HepG2 (cell line): ENCODE data around the gene PDE3A. TPM values are rescaled to one million over a fixed set of nuclear protein-coding genes. Genes with fewer than 3 reads are reported as not detected.

Experiments
- ATAC-seq: fragments of 200-7000 bp; cut with Tn5 transposase; 3 replicates; pipeline ENCODE4 v1.9.1; 2020; ENCODE audit warnings: mild to moderate bottlenecking, moderate library complexity
- BruUV-seq: library from RNA; stranded (reverse); fragments of 400-500 nt; replicated peaks from 2 replicates; lab custom pipeline; 2021; lab: Mats Ljungman, UMichigan
- CTCF ChIA-PET: fragments of 300-600 bp; formaldehyde crosslinking; extraction: SDS; loops from one replicate; lab custom pipeline; 2021; ENCODE audit warnings: low total read pairs, inconsistent platforms, low intra/inter-chr PET ratio; lab: Yijun Ruan, JAX
- POLR2A ChIA-PET: fragments of 350-600 bp; sonication (Branson Sonifier 250); formaldehyde crosslinking; loops from one replicate; lab custom pipeline; 2020; ENCODE audit warnings: antibody characterized with exemption, inconsistent platforms; lab: Yijun Ruan, JAX
- DNase-seq: peaks from one replicate; pipeline ENCODE4 v3.0.0-alpha.2; 2015; ENCODE audit warnings: low spot score
- FAIRE-seq: peaks from 3 replicates; lab custom pipeline; 2011; peaks lifted over from hg19 to GRCh38; lab: Jason Lieb, UNC
- H2AFZ ChIP-seq: one replicate; pipeline ENCODE4 v1.6.1; 2011; ENCODE audit warnings: low read length, inconsistent platforms
- H3K27ac ChIP-seq: fragments of 300-600 bp; 3 replicates; pipeline ENCODE4 v1.8.0; 2011; ENCODE audit warnings: mixed run types, mild to moderate bottlenecking, mixed read lengths, low read length, inconsistent platforms; ENCODE audit not compliant: insufficient read depth; ENCODE audit errors: extremely low read length
- H3K27me3 ChIP-seq, 2 experiments: fragments of 200-600 bp in 1 of 2; 2 replicates in 1 of 2; 3 replicates in 1 of 2; pipeline versions ENCODE4 v1.6.0 to v1.8.0; 2011; ENCODE audit warnings: low read length in 2 of 2, mild to moderate bottlenecking in 2 of 2, moderate library complexity in 2 of 2, inconsistent platforms in 1 of 2; ENCODE audit not compliant: insufficient read depth in 2 of 2, control insufficient read depth in 1 of 2
- H3K36me3 ChIP-seq, 2 experiments: fragments of 200-600 bp in 1 of 2; replicated peaks in 1 of 2; 2 replicates in 1 of 2; 3 replicates in 1 of 2; pipeline versions ENCODE4 v1.5.1 to v1.8.0; 2011; ENCODE audit warnings: low read length in 2 of 2, inconsistent platforms in 1 of 2; ENCODE audit not compliant: insufficient read depth in 2 of 2, control insufficient read depth in 1 of 2
- H3K4me1 ChIP-seq: 2 replicates; pipeline ENCODE4 v1.5.1; 2012; ENCODE audit warnings: low read length, inconsistent platforms; ENCODE audit not compliant: insufficient read depth
- H3K4me2 ChIP-seq: 2 replicates; pipeline ENCODE4 v1.6.0; 2011; ENCODE audit warnings: low read depth, low read length, inconsistent platforms
- H3K4me3 ChIP-seq, 3 experiments: fragments of 200-600 bp in 1 of 3; sonication (generic), shearing (Covaris generic) in 1 of 3; replicated peaks in 1 of 3; 2 replicates each; pipeline ENCODE4 v1.5.1; 2011 to 2016; ENCODE audit warnings: low read length in 3 of 3, inconsistent platforms in 2 of 3, low read depth in 2 of 3, mild to moderate bottlenecking in 2 of 3, control low read depth in 1 of 3, mixed read lengths in 1 of 3; ENCODE audit not compliant: insufficient read depth in 1 of 3
- H3K79me2 ChIP-seq: one replicate; pipeline ENCODE4 v1.6.1; 2011; ENCODE audit warnings: low read length, inconsistent platforms; ENCODE audit not compliant: insufficient read depth
- H3K9ac ChIP-seq: 2 replicates; pipeline ENCODE4 v1.6.0; 2011; ENCODE audit warnings: mild to moderate bottlenecking, low read depth, low read length, inconsistent platforms; ENCODE audit not compliant: insufficient read depth
- H3K9me3 ChIP-seq: 2 replicates; pipeline ENCODE4 v1.5.1; 2012; ENCODE audit warnings: mild to moderate bottlenecking, low read length
- H4K20me1 ChIP-seq: 2 replicates; pipeline ENCODE4 v1.6.0; 2011; ENCODE audit warnings: inconsistent platforms, mild to moderate bottlenecking, low read length, moderate library complexity; ENCODE audit not compliant: insufficient read depth
- CENPX ChIP-seq: sonication (generic); formaldehyde crosslinking; IDR thresholded peaks from 2 replicates; pipeline ENCODE4 v1.9.0; 2021; ENCODE audit warnings: mild to moderate bottlenecking, missing genetic modification reagents, moderate library complexity
- DDIT3 ChIP-seq: sonication (generic); formaldehyde crosslinking; IDR thresholded peaks from 2 replicates; pipeline ENCODE4 v1.4.0; 2020; ENCODE audit warnings: mild to moderate bottlenecking, missing genetic modification reagents
- GZF1 ChIP-seq: sonication (generic); formaldehyde crosslinking; IDR thresholded peaks from 2 replicates; pipeline ENCODE4 v1.5.1; 2020; ENCODE audit warnings: mild to moderate bottlenecking, missing genetic modification reagents
- HMGXB4 ChIP-seq, 2 experiments: sonication (generic) in 1 of 2; formaldehyde crosslinking in 1 of 2; IDR thresholded peaks; 2 replicates each; pipeline versions ENCODE4 v1.4.0 to v1.6.1; 2018 to 2020; ENCODE audit warnings: missing genetic modification reagents in 2 of 2, borderline replicate concordance in 1 of 2, low read depth in 1 of 2, mild to moderate bottlenecking in 1 of 2, missing biosample characterization in 1 of 2
- KLF16 ChIP-seq, 2 experiments: sonication (generic) in 1 of 2; formaldehyde crosslinking in 1 of 2; IDR thresholded peaks; 2 replicates each; pipeline versions ENCODE4 v1.6.1 to v1.8.0; 2016 to 2023; ENCODE audit warnings: missing genetic modification reagents in 2 of 2, missing compliant biosample characterization in 1 of 2
- REST ChIP-seq, 2 experiments: IDR thresholded peaks; 2 replicates each; pipeline ENCODE4 v1.6.1; 2011 to 2012; ENCODE audit warnings: low read length in 2 of 2, borderline replicate concordance in 1 of 2, low read depth in 1 of 2, mild to moderate bottlenecking in 1 of 2, moderate library complexity in 1 of 2
- SMC3 ChIP-seq: IDR thresholded peaks from 2 replicates; pipeline ENCODE4 v1.6.1; 2011; ENCODE audit warnings: low read length, improper control_type of control experiment
- STAT6 ChIP-seq: sonication (generic); formaldehyde crosslinking; IDR thresholded peaks from 2 replicates; pipeline ENCODE4 v1.4.0; 2020; ENCODE audit warnings: missing genetic modification reagents, mild to moderate bottlenecking, borderline replicate concordance
- TCF7L2 ChIP-seq: IDR thresholded peaks from 2 replicates; pipeline ENCODE4 v1.6.1; 2011; ENCODE audit warnings: mild to moderate bottlenecking, low read depth, low read length, moderate library complexity
- ZBTB20 ChIP-seq: sonication (generic); formaldehyde crosslinking; IDR thresholded peaks from 2 replicates; pipeline ENCODE4 v1.8.1; 2023; ENCODE audit warnings: missing genetic modification reagents, low read depth, mild to moderate bottlenecking, borderline replicate concordance
- ZNF264 ChIP-seq: sonication (generic); formaldehyde crosslinking; IDR thresholded peaks from 2 replicates; pipeline ENCODE4 v1.4.0; 2020; ENCODE audit warnings: missing genetic modification reagents
- ZNF503 ChIP-seq: sonication (generic); formaldehyde crosslinking; IDR thresholded peaks from 2 replicates; pipeline ENCODE4 v1.4.0; 2020; ENCODE audit warnings: missing genetic modification reagents
- ZNF557 ChIP-seq: sonication (generic); formaldehyde crosslinking; IDR thresholded peaks from 2 replicates; pipeline ENCODE4 v1.4.0; 2020; ENCODE audit warnings: missing genetic modification reagents
- ZNF768 ChIP-seq: sonication (generic); formaldehyde crosslinking; IDR thresholded peaks from 2 replicates; pipeline ENCODE4 v1.4.0; 2020; ENCODE audit warnings: missing genetic modification reagents
- WGBS: methylation state at CpG from one replicate; pipeline ENCODE4 v1.1.6; 2017; ENCODE audit warnings: low lambda C conversion rate; 5-methylcytosine and 5-hydroxymethylcytosine counted together
- in situ Hi-C: cut with HindIII; loops from 2 replicates; pipeline ENCODE4 v1.10.0; 2017; ENCODE audit warnings: low pct_unique_long_range_greater_than_20kb; ENCODE audit not compliant: extremely low pct_ligation_motif_present
- intact Hi-C: fragments of 100-400 bp; cut with micrococcal nuclease; formaldehyde crosslinking; loops from one replicate; pipeline ENCODE4 v1.10.0; 2022; ENCODE audit not compliant: unreplicated experiment
- polyA plus RNA-seq, 8 experiments: library from polyadenylated mRNA; depleted of rRNA in 3 of 8; stranded (reverse) in 7 of 8; unstranded in 1 of 8; fragments of >200 nt; fragmentation: Illumina TruSeq in 4 of 8; extraction: Trizol in 4 of 8; gene quantifications; 2 replicates each; pipeline versions ENCODE4 v1.2.1 to v1.2.3, GENCODE V29; 2011 to 2016; ENCODE audit warnings: low read depth in 4 of 8, missing spikeins in 1 of 8, mixed read lengths in 1 of 8; ENCODE audit not compliant: insufficient read depth in 1 of 8
- total RNA-seq, 5 experiments: library from RNA; depleted of rRNA; stranded (reverse); fragments of >200 nt; fragmentation: Illumina TruSeq; extraction: Trizol; gene quantifications; 2 replicates each; pipeline ENCODE4 v1.2.3, GENCODE V29; 2016; ENCODE audit warnings: low read depth in 1 of 5

The PDE3A gene
- total and polyA plus RNA-seq, 2 of the 13 experiments (the other 11 are each of a cell fraction or from before 2014, with no cell fraction given): 0.77 to 1.5 TPM

- BruUV-seq: no TSS peak
- Histone ChIP-seq H2AFZ (no peak overlapping the region), H3K9ac (no peak overlapping the region), H3K79me2 (no peaks in the 10 kb centered on the region), H3K27ac (no peak overlapping the region), H3K4me1 (no peaks in the 10 kb centered on the region), H3K9me3 (no peaks in the 10 kb centered on the region), H3K27me3 (0 out of 5 replicates have a peak, but pooled peaks cover 0 to 2% of the 10 kb centered on the region in 2 experiments), H3K4me3 (no peak overlapping the region), H3K4me2 (no peak overlapping the region), H4K20me1 (no peaks in the 10 kb centered on the region), H3K36me3 (no peaks in the 10 kb centered on the region)
- DNase-seq (no peak), FAIRE-seq (no peak), ATAC-seq (no peak)
- ChIA-PET POLR2A (no interaction called here), CTCF (no interaction called here)
- intact Hi-C loops: no loop called here
- in situ Hi-C loops: no loop called here
- 0% methylated on average over 3 of the region's 3 CpGs for WGBS
- no peak for TF ChIP-seq STAT6
- no peak for TF ChIP-seq ZNF768
- TF ChIP-seq DDIT3: no peak
- TF ChIP-seq REST (IDR thresholded peaks at IDR 0.05; ENCODE audit: borderline replicate concordance in 1 of 2, low read depth in 1 of 2, low read length in 2 of 2): no peak
- TF ChIP-seq SMC3: no peak
- TF ChIP-seq GZF1 (CRISPR knock-in tag): no peak
- TF ChIP-seq ZNF557 (CRISPR knock-in tag): no peak
- TF ChIP-seq HMGXB4 (CRISPR knock-in tag; IDR thresholded peaks at IDR 0.05; ENCODE audit: borderline replicate concordance in 1 of 2, low read depth in 1 of 2): no peak
- TF ChIP-seq CENPX: no peak
- TF ChIP-seq TCF7L2: no peak
- no peak for TF ChIP-seq ZNF503 (CRISPR knock-in tag)
- no peak for TF ChIP-seq ZNF264
- TF ChIP-seq KLF16 (CRISPR knock-in tag; IDR thresholded peaks at IDR 0.05): no peak
- no peak for TF ChIP-seq ZBTB20 (CRISPR knock-in tag)
These were observed 343.5 kb downstream of the PDE3A start for GRCh38 chr12:20711846-20712245.
